ENCODE data around the gene SLC16A11.

GRCh38 chr17:6998855-6999508 lies 44.9 kb downstream of the SLC16A11 start:
- TF ChIP-seq CTCF (IDR thresholded peaks at IDR 0.05) = no peak
- TF ChIP-seq EZH2 (IDR thresholded peaks at IDR 0.05; ENCODE audit: borderline replicate concordance, insufficient read depth, low read depth, low read length, poor library complexity, severe bottlenecking) = no peak

All from B cell (primary cell).